A673 (cell line): ENCODE data around the gene SYTL1.

Experiments used
- EZH2 ChIP-seq: fragments of 200-600 bp; sonication (generic); IDR thresholded peaks from 2 replicates; pipeline ENCODE4 v1.6.1; 2017; ENCODE audit warnings: borderline replicate concordance, low read depth, mild to moderate bottlenecking, mixed read lengths, antibody characterized with exemption, low read length; ENCODE audit not compliant: poor library complexity, severe bottlenecking
- TF ChIP-seq, protein P1 (sequence below): fragments of 300-800, 200-600 bp; sonication (generic); conservative IDR thresholded peaks from 2 replicates; pipeline ENCODE4 v1.5.1; 2017; ENCODE audit warnings: low read depth, mild to moderate bottlenecking, antibody characterized with exemption, low read length, moderate library complexity, mixed read lengths

DNA sequence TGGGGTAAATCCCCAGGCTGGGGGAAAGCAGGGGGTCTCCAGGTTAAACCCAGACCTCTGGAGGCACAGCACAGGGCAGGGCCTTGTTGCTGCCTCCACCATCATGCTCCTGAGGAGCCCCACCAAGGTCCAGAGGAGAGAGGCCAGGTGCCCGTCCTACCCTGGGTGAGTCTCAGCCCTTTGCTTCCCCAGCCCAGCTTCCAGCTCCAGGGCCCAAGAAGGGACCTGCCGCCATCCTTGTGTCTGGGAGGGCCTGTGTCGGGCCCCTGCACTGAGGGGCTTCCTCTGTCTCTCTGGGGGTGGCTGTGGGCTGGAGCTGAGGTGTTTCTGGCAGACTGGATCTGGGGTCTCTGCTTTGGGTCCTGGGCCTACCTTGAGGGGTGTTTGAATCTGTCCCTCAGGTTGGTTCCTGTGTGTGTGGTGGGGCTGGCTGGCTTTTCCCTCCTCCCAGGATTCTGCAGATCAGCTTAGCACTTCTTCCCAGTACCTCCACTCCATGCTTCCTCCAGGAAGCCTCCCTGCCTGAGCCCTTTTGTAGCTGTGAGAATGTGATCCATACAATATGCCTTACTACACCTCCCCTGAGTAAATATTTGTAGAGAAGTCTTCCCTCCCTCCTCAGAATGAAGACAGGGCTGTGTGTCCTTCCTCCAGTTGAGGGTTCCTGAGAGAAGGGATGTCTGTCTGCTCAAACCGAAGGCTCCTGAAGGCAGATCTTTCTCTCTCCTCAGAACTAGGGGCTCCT, 56.8 kb downstream of the SYTL1 start:
- TF ChIP-seq, protein P1, sequence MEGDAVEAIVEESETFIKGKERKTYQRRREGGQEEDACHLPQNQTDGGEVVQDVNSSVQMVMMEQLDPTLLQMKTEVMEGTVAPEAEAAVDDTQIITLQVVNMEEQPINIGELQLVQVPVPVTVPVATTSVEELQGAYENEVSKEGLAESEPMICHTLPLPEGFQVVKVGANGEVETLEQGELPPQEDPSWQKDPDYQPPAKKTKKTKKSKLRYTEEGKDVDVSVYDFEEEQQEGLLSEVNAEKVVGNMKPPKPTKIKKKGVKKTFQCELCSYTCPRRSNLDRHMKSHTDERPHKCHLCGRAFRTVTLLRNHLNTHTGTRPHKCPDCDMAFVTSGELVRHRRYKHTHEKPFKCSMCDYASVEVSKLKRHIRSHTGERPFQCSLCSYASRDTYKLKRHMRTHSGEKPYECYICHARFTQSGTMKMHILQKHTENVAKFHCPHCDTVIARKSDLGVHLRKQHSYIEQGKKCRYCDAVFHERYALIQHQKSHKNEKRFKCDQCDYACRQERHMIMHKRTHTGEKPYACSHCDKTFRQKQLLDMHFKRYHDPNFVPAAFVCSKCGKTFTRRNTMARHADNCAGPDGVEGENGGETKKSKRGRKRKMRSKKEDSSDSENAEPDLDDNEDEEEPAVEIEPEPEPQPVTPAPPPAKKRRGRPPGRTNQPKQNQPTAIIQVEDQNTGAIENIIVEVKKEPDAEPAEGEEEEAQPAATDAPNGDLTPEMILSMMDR = no peak
- TF ChIP-seq EZH2 = no peak
